H9 (cell line): Measurements from ENCODE around the gene KCNE4. TPM values are rescaled to one million over a fixed set of nuclear protein-coding genes. Genes with fewer than 3 reads are reported as not detected.

ENCODE experiments used
- DNase-seq: peaks from one replicate; pipeline ENCODE4 v3.0.0-alpha.2; 2017
- H2AFZ ChIP-seq: one replicate; pipeline ENCODE4 v1.6.1; 2013; ENCODE audit warnings: mild to moderate bottlenecking, low read length, control low read depth, moderate library complexity
- H2AK5ac ChIP-seq: 2 replicates; pipeline ENCODE4 v1.6.1; 2013; ENCODE audit warnings: low read length, control low read depth, mixed read lengths; ENCODE audit not compliant: insufficient read length
- H2BK120ac ChIP-seq: one replicate; pipeline ENCODE4 v1.6.1; 2013; ENCODE audit warnings: low read depth, mild to moderate bottlenecking, low read length, control low read depth, inconsistent platforms; ENCODE audit not compliant: poor library complexity, severe bottlenecking
- H2BK12ac ChIP-seq: 2 replicates; pipeline ENCODE4 v1.6.1; 2013; ENCODE audit warnings: low read length, control low read depth, mixed read lengths, low read depth; ENCODE audit not compliant: insufficient read length
- H2BK15ac ChIP-seq: 2 replicates; pipeline ENCODE4 v1.6.1; 2013; ENCODE audit warnings: low read depth, low read length, control low read depth
- H2BK20ac ChIP-seq: one replicate; pipeline ENCODE4 v1.6.1; 2013; ENCODE audit warnings: low read depth, mild to moderate bottlenecking, low read length, control low read depth, inconsistent platforms; ENCODE audit not compliant: poor library complexity, severe bottlenecking
- H2BK5ac ChIP-seq: 2 replicates; pipeline ENCODE4 v1.6.1; 2013; ENCODE audit warnings: low read length, control low read depth, mixed read lengths; ENCODE audit not compliant: insufficient read length
- H3K14ac ChIP-seq: 2 replicates; pipeline ENCODE4 v1.6.1; 2013; ENCODE audit warnings: low read length, control low read depth; ENCODE audit not compliant: insufficient read depth
- H3K18ac ChIP-seq: 2 replicates; pipeline ENCODE4 v1.6.1; 2013; ENCODE audit warnings: low read depth, mild to moderate bottlenecking, mixed read lengths, low read length, control low read depth; ENCODE audit not compliant: insufficient read length
- H3K23ac ChIP-seq: 2 replicates; pipeline ENCODE4 v1.6.1; 2013; ENCODE audit warnings: low read length, control low read depth, mixed read lengths, low read depth; ENCODE audit not compliant: insufficient read length
- H3K23me2 ChIP-seq: 2 replicates; pipeline ENCODE4 v1.6.1; 2013; ENCODE audit warnings: low read depth, mild to moderate bottlenecking, mixed read lengths, low read length, control low read depth; ENCODE audit not compliant: insufficient read length, poor library complexity, severe bottlenecking
- H3K27ac ChIP-seq: 2 replicates; pipeline ENCODE4 v1.5.1; 2013; ENCODE audit warnings: low read length, control low read depth, mixed read lengths, low read depth; ENCODE audit not compliant: insufficient read length
- H3K27me3 ChIP-seq: 2 replicates; pipeline ENCODE4 v1.6.1; 2013; ENCODE audit warnings: low read length, control low read depth, inconsistent platforms; ENCODE audit not compliant: insufficient read depth
- H3K4ac ChIP-seq: 2 replicates; pipeline ENCODE4 v1.6.1; 2013; ENCODE audit warnings: low read depth, mild to moderate bottlenecking, control low read depth, inconsistent platforms, low read length, moderate library complexity
- H3K4me1 ChIP-seq: 2 replicates; pipeline ENCODE4 v1.6.1; 2013; ENCODE audit warnings: low read length, control low read depth, inconsistent platforms; ENCODE audit not compliant: insufficient read depth
- H3K4me2 ChIP-seq: 2 replicates; pipeline ENCODE4 v1.6.1; 2013; ENCODE audit warnings: low read length, control low read depth, mixed read lengths; ENCODE audit not compliant: insufficient read length, insufficient read depth
- H3K56ac ChIP-seq: 2 replicates; pipeline ENCODE4 v1.6.1; 2013; ENCODE audit warnings: low read depth, mild to moderate bottlenecking, mixed read lengths, low read length, control low read depth; ENCODE audit not compliant: insufficient read length
- H3K79me1 ChIP-seq: 2 replicates; pipeline ENCODE4 v1.6.1; 2013; ENCODE audit warnings: low read depth, mild to moderate bottlenecking, moderate library complexity, low read length, control low read depth, inconsistent platforms; ENCODE audit not compliant: insufficient read depth, poor library complexity, severe bottlenecking
- H3K79me2 ChIP-seq: 2 replicates; pipeline ENCODE4 v1.6.1; 2013; ENCODE audit warnings: low read length, control low read depth, inconsistent platforms; ENCODE audit not compliant: insufficient read depth
- H3K9ac ChIP-seq: 2 replicates; pipeline ENCODE4 v1.6.1; 2013; ENCODE audit warnings: low read length, control low read depth, mixed read lengths; ENCODE audit not compliant: insufficient read length; ENCODE audit errors: extremely low read depth
- H3K9me3 ChIP-seq: one replicate; pipeline ENCODE4 v1.6.1; 2013; ENCODE audit warnings: low read depth, low read length, inconsistent platforms; ENCODE audit not compliant: control insufficient read depth
- H3T11ph ChIP-seq: one replicate; pipeline ENCODE4 v1.6.1; 2013; ENCODE audit warnings: mild to moderate bottlenecking, low read length, control low read depth, inconsistent platforms
- H4K20me1 ChIP-seq: one replicate; pipeline ENCODE4 v1.6.1; 2013; ENCODE audit not compliant: control insufficient read depth, insufficient read length, insufficient read depth
- H4K5ac ChIP-seq: 2 replicates; pipeline ENCODE4 v1.6.1; 2013; ENCODE audit warnings: low read depth, mild to moderate bottlenecking, mixed read lengths, low read length, control low read depth; ENCODE audit not compliant: insufficient read length
- H4K8ac ChIP-seq: replicated peaks from 2 replicates; pipeline ENCODE4 v1.6.1; 2013; ENCODE audit warnings: low read length, control low read depth, mixed read lengths, low read depth; ENCODE audit not compliant: insufficient read length
- H4K91ac ChIP-seq: 2 replicates; pipeline ENCODE4 v1.6.1; 2013; ENCODE audit warnings: low read depth, mild to moderate bottlenecking, moderate library complexity, mixed read lengths, low read length, control low read depth; ENCODE audit not compliant: insufficient read length
- H3K27ac Mint-ChIP-seq, 3 experiments: 2 replicates in 2 of 3; 3 replicates in 1 of 3; pipeline ENCODE4 v1.8.0; 2020 to 2021; ENCODE audit warnings: mixed read lengths in 3 of 3, mild to moderate bottlenecking in 1 of 3, moderate library complexity in 1 of 3
- H3K27me3 Mint-ChIP-seq: 2 replicates; pipeline ENCODE4 v1.8.0; 2021; ENCODE audit warnings: low read depth, mild to moderate bottlenecking, moderate library complexity, mixed read lengths
- H3K36me3 Mint-ChIP-seq, 3 experiments: 2 replicates in 2 of 3; 3 replicates in 1 of 3; pipeline ENCODE4 v1.8.0; 2020 to 2021; ENCODE audit warnings: low read depth in 3 of 3, mixed read lengths in 3 of 3; ENCODE audit not compliant: insufficient read depth in 1 of 3
- H3K4me1 Mint-ChIP-seq, 2 experiments: 2 replicates each; pipeline ENCODE4 v1.8.0; 2020; ENCODE audit warnings: mixed read lengths in 2 of 2
- H3K4me3 Mint-ChIP-seq, 2 experiments: 2 replicates in 1 of 2; 3 replicates in 1 of 2; pipeline ENCODE4 v1.8.0; 2020 to 2021; ENCODE audit warnings: mild to moderate bottlenecking in 2 of 2, mixed read lengths in 2 of 2, moderate library complexity in 1 of 2
- H3K9me3 Mint-ChIP-seq, 2 experiments: 2 replicates in 1 of 2; 3 replicates in 1 of 2; pipeline ENCODE4 v1.8.0; 2020; ENCODE audit warnings: mild to moderate bottlenecking in 2 of 2, mixed read lengths in 2 of 2, moderate library complexity in 1 of 2
- WGBS: extraction: QIAGEN DNeasy Blood & Tissue Kit; methylation state at CpG from one replicate; pipeline ENCODE4 v1.1.7; 2013; ENCODE audit warnings: missing lambda C conversion rate, low lambda C conversion rate, mixed read lengths; ENCODE audit not compliant: insufficient read length; ENCODE audit errors: extremely low coverage; 5-methylcytosine and 5-hydroxymethylcytosine counted together
- total RNA-seq: library from RNA; stranded (reverse); gene quantifications from 2 replicates; pipeline ENCODE4 v1.2.1, GENCODE V29; 2021
- TF ChIP-seq, protein P1 (sequence below): fragments of 200-600 bp; sonication (generic); conservative IDR thresholded peaks from 3 replicates; pipeline ENCODE4 v1.8.0; 2021; ENCODE audit warnings: antibody characterized with exemption, mild to moderate bottlenecking

KCNE4 gene
- total RNA-seq, 1 experiment from 2014 or later: 0.24 TPM

DNA sequence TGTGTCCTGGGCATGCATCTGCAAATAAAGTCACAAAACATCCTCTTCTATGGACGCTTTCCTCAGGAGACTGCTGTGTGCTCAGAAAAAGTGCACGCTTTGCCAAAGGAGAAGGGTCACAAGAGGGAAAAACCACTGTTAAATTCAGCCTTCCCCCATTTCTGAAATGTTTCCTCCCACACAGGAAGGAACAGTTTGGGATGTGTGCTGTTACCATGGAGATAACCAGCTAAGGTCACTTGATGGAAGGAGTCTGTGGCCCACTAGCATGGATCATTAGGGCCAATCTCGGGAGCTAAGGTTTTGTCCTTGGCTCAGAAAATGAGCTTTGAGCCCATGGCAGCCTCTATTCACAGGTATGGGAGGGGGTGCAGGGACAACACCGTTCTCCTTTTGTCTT is 5.6 kb downstream of the KCNE4 start:
- no CpG with 5 or more reads among the region's 4 CpGs for WGBS
- no peak overlapping the region for H3K27ac Mint-ChIP-seq
- Histone ChIP-seq H2BK5ac (no peak overlapping the region), H3K4me2 (no peak overlapping the region), H3K18ac (no peak overlapping the region), H4K91ac (no peak overlapping the region), H3K4me1 (no peaks in the 10 kb centered on the region), H3K4ac (no peak overlapping the region), H4K8ac (no peak overlapping the region), H2BK120ac (no peak overlapping the region), H3K14ac (no peak overlapping the region), H2BK12ac (no peak overlapping the region), H3K9me3 (no peaks in the 10 kb centered on the region), H3K27ac (no peak overlapping the region), H3K27me3 (no peaks in the 10 kb centered on the region), H3K56ac (no peak overlapping the region), H3K9ac (no peak overlapping the region), H3K79me1 (no peaks in the 10 kb centered on the region), H3K23me2 (no peaks in the 10 kb centered on the region), H2BK20ac (no peak overlapping the region), H3T11ph (no peak overlapping the region), H4K5ac (no peak overlapping the region), H2AFZ (no peak overlapping the region), H2AK5ac (no peak overlapping the region), H2BK15ac (no peak overlapping the region), H3K23ac (no peak overlapping the region), H4K20me1 (no peaks in the 10 kb centered on the region), H3K79me2 (no peaks in the 10 kb centered on the region)
- peaks cover 6% of the 10 kb centered on the region; the same call in 1 of the 2 replicates for H3K27me3 Mint-ChIP-seq
- TF ChIP-seq, protein P1, sequence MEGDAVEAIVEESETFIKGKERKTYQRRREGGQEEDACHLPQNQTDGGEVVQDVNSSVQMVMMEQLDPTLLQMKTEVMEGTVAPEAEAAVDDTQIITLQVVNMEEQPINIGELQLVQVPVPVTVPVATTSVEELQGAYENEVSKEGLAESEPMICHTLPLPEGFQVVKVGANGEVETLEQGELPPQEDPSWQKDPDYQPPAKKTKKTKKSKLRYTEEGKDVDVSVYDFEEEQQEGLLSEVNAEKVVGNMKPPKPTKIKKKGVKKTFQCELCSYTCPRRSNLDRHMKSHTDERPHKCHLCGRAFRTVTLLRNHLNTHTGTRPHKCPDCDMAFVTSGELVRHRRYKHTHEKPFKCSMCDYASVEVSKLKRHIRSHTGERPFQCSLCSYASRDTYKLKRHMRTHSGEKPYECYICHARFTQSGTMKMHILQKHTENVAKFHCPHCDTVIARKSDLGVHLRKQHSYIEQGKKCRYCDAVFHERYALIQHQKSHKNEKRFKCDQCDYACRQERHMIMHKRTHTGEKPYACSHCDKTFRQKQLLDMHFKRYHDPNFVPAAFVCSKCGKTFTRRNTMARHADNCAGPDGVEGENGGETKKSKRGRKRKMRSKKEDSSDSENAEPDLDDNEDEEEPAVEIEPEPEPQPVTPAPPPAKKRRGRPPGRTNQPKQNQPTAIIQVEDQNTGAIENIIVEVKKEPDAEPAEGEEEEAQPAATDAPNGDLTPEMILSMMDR: no peak
- no peak overlapping the region for H3K4me3 Mint-ChIP-seq
- H3K4me1 Mint-ChIP-seq: peaks cover 14 to 26% of the 10 kb centered on the region in 2 experiments
- peaks cover 0 to 2% of the 10 kb centered on the region in 2 experiments; a peak in 1 of 5 replicates for H3K9me3 Mint-ChIP-seq
- no peaks in the 10 kb centered on the region for H3K36me3 Mint-ChIP-seq
- no peak for DNase-seq
